ENCODE data around the gene TRIM14. TPM values are rescaled to one million over a fixed set of nuclear protein-coding genes. Genes with fewer than 3 reads are reported as not detected.
A peak's percentile ranks its signal among the peaks of the same experiment; 100 is the strongest.

Gene TRIM14
- total and polyA plus RNA-seq, 2 of the 13 experiments (the other 11 are each of a cell fraction or from before 2014, with no cell fraction given): 9.2 to 13.0 TPM

DNA sequence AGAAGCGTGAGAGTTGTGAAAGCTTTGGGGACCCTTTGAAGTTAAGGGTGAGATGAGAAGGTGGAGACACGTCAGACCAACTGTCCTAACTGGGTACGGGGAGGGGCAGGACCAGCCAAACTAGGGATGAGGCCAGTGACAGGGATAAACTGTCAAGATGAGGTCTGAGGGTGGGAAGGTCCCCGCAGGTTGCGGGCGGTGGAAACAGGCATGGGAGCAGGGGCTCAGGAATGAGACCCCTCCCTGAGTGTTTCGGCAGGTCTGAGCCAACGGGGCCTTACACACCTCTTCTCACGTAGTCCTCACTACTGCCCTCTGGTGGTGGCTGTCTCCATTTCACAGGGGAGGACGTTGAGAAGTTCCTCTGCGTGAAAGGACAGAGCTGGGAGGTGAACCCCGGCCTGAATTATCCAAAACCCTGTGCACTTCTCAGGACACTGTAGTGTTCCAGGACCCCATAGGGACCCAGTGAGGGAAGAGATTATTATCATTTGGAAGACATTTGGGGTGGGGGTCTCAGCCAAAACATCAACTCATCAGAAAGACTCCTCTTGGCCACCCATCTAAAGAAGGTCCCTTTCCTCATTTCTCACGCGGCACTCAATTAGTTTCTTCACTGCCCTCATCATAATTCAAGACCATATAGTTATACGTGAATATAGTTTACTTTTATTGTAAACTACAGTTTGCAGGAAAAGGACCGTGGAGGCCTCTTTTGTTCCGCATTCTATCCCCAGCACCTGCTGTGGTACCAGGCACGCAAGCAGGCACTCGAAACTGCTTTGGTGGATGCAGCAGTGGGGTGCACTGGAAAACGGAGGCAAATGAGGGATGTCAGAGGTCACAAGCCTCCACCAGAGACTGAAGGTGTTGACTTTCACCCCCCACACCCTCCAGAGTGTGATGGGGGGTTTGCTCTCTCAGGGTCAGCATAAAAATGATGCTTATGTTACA is 84.2 kb downstream of the TRIM14 start (continued):
- TF ChIP-seq, protein P1, sequence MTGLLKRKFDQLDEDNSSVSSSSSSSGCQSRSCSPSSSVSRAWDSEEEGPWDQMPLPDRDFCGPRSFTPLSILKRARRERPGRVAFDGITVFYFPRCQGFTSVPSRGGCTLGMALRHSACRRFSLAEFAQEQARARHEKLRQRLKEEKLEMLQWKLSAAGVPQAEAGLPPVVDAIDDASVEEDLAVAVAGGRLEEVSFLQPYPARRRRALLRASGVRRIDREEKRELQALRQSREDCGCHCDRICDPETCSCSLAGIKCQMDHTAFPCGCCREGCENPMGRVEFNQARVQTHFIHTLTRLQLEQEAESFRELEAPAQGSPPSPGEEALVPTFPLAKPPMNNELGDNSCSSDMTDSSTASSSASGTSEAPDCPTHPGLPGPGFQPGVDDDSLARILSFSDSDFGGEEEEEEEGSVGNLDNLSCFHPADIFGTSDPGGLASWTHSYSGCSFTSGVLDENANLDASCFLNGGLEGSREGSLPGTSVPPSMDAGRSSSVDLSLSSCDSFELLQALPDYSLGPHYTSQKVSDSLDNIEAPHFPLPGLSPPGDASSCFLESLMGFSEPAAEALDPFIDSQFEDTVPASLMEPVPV (CRISPR knock-in tag; IDR thresholded peaks at IDR 0.05): no peak
- TF ChIP-seq, protein P2, sequence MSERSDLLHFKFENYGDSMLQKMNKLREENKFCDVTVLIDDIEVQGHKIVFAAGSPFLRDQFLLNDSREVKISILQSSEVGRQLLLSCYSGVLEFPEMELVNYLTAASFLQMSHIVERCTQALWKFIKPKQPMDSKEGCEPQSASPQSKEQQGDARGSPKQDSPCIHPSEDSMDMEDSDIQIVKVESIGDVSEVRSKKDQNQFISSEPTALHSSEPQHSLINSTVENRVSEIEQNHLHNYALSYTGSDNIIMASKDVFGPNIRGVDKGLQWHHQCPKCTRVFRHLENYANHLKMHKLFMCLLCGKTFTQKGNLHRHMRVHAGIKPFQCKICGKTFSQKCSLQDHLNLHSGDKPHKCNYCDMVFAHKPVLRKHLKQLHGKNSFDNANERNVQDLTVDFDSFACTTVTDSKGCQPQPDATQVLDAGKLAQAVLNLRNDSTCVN (CRISPR knock-in tag; IDR thresholded peaks at IDR 0.05; ENCODE audit: borderline replicate concordance): no peak
- TF ChIP-seq SP2 (CRISPR knock-in tag; IDR thresholded peaks at IDR 0.05) (no peak), ZNF567 (CRISPR knock-in tag; IDR thresholded peaks at IDR 0.05; ENCODE audit: borderline replicate concordance) (no peak), NR2C2 (CRISPR knock-in tag; IDR thresholded peaks at IDR 0.05; ENCODE audit: borderline replicate concordance) (no peak), SYNCRIP (IDR thresholded peaks at IDR 0.05; ENCODE audit: insufficient read depth, low read depth, low read length) (no peak), IRF2 (CRISPR knock-in tag; IDR thresholded peaks at IDR 0.05) (no peak), TARDBP (CRISPR knock-in tag; IDR thresholded peaks at IDR 0.05) (0 out of 2 replicates have a peak, but pooled peaks have one; percentile 14), HMG20A (CRISPR knock-in tag; IDR thresholded peaks at IDR 0.05; ENCODE audit: borderline replicate concordance) (no peak), ZNF230 (CRISPR knock-in tag; IDR thresholded peaks at IDR 0.05) (no peak), ATM (IDR thresholded peaks at IDR 0.05; ENCODE audit: borderline replicate concordance) (no peak), ARNT2 (CRISPR knock-in tag; IDR thresholded peaks at IDR 0.05; ENCODE audit: low read depth) (no peak; the same call in 1 of the 2 replicates), ZNF101 (CRISPR knock-in tag; IDR thresholded peaks at IDR 0.05; ENCODE audit: borderline replicate concordance, low read depth) (no peak)
- TF ChIP-seq, protein P3, sequence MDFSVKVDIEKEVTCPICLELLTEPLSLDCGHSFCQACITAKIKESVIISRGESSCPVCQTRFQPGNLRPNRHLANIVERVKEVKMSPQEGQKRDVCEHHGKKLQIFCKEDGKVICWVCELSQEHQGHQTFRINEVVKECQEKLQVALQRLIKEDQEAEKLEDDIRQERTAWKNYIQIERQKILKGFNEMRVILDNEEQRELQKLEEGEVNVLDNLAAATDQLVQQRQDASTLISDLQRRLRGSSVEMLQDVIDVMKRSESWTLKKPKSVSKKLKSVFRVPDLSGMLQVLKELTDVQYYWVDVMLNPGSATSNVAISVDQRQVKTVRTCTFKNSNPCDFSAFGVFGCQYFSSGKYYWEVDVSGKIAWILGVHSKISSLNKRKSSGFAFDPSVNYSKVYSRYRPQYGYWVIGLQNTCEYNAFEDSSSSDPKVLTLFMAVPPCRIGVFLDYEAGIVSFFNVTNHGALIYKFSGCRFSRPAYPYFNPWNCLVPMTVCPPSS (IDR thresholded peaks at IDR 0.05): no peak
- TF ChIP-seq, protein P4, sequence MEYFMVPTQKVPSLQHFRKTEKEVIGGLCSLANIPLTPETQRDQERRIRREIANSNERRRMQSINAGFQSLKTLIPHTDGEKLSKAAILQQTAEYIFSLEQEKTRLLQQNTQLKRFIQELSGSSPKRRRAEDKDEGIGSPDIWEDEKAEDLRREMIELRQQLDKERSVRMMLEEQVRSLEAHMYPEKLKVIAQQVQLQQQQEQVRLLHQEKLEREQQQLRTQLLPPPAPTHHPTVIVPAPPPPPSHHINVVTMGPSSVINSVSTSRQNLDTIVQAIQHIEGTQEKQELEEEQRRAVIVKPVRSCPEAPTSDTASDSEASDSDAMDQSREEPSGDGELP (IDR thresholded peaks at IDR 0.05; ENCODE audit: borderline replicate concordance, low read depth): no peak
- TF ChIP-seq, protein P5, sequence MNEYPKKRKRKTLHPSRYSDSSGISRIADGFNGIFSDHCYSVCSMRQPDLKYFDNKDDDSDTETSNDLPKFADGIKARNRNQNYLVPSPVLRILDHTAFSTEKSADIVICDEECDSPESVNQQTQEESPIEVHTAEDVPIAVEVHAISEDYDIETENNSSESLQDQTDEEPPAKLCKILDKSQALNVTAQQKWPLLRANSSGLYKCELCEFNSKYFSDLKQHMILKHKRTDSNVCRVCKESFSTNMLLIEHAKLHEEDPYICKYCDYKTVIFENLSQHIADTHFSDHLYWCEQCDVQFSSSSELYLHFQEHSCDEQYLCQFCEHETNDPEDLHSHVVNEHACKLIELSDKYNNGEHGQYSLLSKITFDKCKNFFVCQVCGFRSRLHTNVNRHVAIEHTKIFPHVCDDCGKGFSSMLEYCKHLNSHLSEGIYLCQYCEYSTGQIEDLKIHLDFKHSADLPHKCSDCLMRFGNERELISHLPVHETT (CRISPR knock-in tag; conservative IDR thresholded peaks at IDR 0.05): no peak
- TF ChIP-seq, protein P6, sequence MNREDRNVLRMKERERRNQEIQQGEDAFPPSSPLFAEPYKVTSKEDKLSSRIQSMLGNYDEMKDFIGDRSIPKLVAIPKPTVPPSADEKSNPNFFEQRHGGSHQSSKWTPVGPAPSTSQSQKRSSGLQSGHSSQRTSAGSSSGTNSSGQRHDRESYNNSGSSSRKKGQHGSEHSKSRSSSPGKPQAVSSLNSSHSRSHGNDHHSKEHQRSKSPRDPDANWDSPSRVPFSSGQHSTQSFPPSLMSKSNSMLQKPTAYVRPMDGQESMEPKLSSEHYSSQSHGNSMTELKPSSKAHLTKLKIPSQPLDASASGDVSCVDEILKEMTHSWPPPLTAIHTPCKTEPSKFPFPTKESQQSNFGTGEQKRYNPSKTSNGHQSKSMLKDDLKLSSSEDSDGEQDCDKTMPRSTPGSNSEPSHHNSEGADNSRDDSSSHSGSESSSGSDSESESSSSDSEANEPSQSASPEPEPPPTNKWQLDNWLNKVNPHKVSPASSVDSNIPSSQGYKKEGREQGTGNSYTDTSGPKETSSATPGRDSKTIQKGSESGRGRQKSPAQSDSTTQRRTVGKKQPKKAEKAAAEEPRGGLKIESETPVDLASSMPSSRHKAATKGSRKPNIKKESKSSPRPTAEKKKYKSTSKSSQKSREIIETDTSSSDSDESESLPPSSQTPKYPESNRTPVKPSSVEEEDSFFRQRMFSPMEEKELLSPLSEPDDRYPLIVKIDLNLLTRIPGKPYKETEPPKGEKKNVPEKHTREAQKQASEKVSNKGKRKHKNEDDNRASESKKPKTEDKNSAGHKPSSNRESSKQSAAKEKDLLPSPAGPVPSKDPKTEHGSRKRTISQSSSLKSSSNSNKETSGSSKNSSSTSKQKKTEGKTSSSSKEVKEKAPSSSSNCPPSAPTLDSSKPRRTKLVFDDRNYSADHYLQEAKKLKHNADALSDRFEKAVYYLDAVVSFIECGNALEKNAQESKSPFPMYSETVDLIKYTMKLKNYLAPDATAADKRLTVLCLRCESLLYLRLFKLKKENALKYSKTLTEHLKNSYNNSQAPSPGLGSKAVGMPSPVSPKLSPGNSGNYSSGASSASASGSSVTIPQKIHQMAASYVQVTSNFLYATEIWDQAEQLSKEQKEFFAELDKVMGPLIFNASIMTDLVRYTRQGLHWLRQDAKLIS (CRISPR knock-in tag; IDR thresholded peaks at IDR 0.05): no peak

All from HepG2 (cell line).